C4-2B (cell line): ENCODE data around the gene ETV5.

Experiments used
- H3K27ac ChIP-seq: fragments of 450-650 bp; 2 replicates; pipeline ENCODE4 v1.5.1; 2017
- CTCF ChIP-seq: fragments of 450-650 bp; conservative IDR thresholded peaks from 2 replicates; pipeline ENCODE4 v1.5.1; 2017; ENCODE audit warnings: mild to moderate bottlenecking
- ZFX ChIP-seq: fragments of 450-650 bp; IDR thresholded peaks from 2 replicates; pipeline ENCODE4 v1.6.1; 2017

The ETV5 gene

GRCh38 chr3:186067360-186068242 lies 41.3 kb downstream of the ETV5 start:
- TF ChIP-seq ZFX (no peak), CTCF (no peak)
- H3K27ac ChIP-seq, result no peak overlapping the region

DNA sequence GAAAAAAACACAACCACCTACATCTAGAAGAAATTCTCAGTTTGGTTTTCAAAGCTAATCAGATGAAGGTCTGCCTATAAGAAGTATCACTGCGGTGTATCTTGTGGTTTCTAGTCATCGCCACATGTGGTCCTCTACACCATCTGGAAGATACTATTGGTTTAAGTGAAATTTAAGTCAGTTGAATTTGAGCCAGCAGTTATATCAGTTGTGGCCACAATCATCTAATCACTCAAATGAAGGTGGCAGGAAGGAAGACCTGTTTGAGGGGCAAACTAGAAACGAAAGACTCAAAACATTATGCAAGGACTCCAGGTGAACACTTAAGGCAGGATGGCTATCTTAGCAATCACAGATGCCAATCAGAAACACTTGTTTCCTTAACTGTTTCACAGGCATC lies 48.7 kb downstream of the ETV5 start:
- no peak overlapping the region for H3K27ac ChIP-seq
- no peak for TF ChIP-seq ZFX
- TF ChIP-seq CTCF, result no peak

DNA sequence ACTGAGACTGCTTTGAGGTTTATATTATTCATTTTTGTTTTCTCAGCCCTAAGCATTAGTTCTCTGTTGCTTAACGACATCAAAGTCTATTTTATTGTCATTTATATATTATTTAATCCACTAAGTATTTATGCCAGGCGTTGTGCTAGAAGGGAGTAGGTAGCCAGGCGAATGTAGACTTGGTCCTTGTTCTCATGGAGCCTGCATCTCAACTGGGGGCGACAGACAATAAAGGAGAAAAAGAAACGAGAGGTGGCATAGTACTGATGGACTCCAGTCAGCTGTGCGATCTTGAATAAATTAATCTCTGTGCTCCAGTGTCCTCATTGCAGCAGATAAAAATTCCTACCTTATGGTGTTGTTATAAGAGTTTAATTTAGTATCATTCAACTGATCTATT lies 49.7 kb downstream of the ETV5 start:
- H3K27ac ChIP-seq, result no peak overlapping the region
- TF ChIP-seq CTCF, result no peak
- no peak for TF ChIP-seq ZFX

DNA sequence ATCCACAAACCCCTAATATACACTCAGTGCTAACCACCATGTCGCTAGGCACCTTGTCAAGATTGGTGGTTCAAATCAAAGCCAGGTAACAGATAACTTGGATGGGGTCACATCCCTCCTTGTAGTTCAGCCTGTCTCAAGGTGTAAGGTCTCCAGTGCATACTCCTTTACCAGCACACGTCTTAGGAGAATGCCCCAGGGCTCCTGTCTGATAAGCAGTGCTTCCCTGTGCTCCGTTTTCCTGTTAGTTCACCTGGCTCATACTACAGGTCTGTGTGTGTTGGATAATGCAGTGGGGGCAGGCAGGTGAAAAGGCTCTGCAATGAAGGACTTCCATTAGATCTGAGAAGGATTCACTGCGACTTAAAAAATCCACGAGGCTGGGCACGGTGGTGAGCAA lies 50.7 kb downstream of the ETV5 start:
- no peak overlapping the region for H3K27ac ChIP-seq
- no peak for TF ChIP-seq ZFX
- TF ChIP-seq CTCF, result no peak

GRCh38 chr3:186057594-186057993 lies 51.3 kb downstream of the ETV5 start:
- no peak overlapping the region for H3K27ac ChIP-seq
- TF ChIP-seq ZFX, result no peak
- TF ChIP-seq CTCF, result no peak

DNA sequence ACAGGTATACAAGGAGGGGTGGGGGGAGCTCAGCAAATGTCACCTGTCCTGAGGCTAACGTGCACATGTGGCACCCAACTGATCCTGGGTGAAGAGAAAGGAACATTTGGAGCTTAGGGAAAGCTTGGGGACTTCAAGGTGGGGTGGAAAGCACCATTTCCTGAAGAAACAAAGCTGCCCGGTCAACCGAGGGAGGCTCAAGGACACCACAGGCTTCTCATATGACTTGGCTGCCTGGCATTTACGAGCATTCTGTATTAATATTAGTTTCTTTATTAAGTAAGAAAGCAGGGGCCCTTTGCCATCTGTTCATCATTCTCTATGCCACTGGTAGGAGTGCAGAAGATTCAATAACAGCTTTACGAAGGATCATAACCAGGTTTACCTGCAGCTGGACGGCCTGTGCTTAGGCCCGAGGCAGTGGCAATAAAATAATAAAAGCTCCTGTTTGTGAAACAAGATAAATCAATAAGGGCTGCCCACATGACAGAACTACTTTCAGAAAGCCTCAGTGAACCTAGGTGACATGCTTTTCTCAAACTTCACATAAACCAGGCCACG lies 54.0 kb downstream of the ETV5 start:
- no peak for TF ChIP-seq ZFX
- H3K27ac ChIP-seq, result no peak overlapping the region

DNA sequence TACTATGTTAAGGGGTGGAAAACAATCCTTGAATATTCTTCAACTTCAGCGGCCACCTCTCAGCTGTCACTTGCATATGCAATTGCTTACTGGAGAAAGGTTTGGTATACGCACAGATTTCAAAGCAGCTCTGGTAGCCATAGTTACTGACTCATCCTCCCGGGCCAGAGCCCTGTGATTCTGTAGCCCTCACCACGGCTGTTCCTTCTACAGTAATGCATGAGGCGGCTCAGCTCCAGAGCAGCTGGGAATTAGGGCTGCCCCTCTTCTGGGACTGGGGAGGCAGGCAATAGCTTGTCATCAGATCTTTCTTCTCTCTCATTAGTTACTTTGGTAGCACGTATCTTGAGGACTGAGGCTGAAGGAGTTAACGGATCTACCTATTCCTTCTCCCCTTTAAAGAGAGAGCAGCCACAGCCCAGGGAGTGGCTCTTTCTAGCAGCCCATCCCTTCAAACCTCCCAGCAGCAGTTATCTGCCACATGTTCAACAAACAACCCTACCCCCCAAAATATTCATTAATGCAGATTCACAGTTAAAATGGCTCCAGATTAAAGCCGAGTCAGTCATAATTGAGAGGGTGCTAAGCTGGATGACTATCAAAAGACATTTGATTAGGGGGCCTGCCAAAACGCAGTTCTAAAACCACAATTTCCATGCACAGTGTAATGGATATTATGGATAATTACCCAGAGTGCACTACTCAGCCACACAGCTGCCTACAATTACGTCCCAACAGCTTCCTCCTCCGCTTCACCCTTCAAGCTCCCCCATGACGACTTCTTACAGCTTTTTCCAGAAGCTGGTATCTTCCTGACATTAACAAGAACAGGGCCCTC lies 54.7 kb downstream of the ETV5 start:
- no peak for TF ChIP-seq ZFX
- no peak for TF ChIP-seq CTCF
- H3K27ac ChIP-seq, result no peak overlapping the region
